ENCODE results near the gene DIS3L2. TPM values are rescaled to one million over a fixed set of nuclear protein-coding genes. Genes with fewer than 3 reads are reported as not detected.

The DIS3L2 gene
- total and polyA plus RNA-seq, 2 of the 8 experiments (the other 6 are each of a cell fraction or from before 2014, with no cell fraction given): 11.5 to 21.6 TPM

GRCh38 chr2:231961349-231962166 lies at the start of gene DIS3L2 (continued):
- TF ChIP-seq TAF1 (IDR thresholded peaks at IDR 0.05; ENCODE audit: low read depth, low read length) (peak; percentile 87), ASH2L (IDR thresholded peaks at IDR 0.05; ENCODE audit: low read length) (peak; percentile 96)

All from H1 (cell line).